IPS DF 19.7 (cell line): Measurements from ENCODE around the gene SEC63.

Experiments used
- DNase-seq: peaks from one replicate; pipeline ENCODE4 v3.0.0-alpha.2; 2013; ENCODE audit warnings: low read depth, low spot score

SEC63 gene

DNA sequence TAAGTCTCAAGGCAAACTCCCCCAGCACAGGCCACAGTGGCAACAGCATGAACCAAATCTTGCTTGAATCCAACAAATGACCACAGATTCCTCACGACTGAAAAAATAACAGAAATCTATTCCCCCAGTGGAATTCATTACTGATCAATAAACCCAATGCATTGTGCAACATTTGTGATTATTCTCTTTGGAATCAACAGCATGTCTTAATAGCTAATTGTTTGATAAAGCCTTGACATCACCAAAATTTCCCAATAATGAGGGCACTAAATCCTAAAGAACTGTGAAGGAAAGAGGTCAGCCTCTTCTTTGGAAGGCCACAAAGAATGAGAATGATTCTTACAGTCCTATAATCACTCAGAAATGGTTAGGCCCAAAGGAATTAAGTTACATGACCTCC, 139.7 kb downstream of the SEC63 start:
- no peak for DNase-seq

GRCh38 chr6:107817784-107818183, 140.2 kb downstream of the SEC63 start:
- DNase-seq: no peak
